Bronchial epithelial cell (primary cell): Measurements from ENCODE around the gene USP13. TPM values are rescaled to one million over a fixed set of nuclear protein-coding genes. Genes with fewer than 3 reads are reported as not detected.

Experiments used
- DNase-seq: peaks from one replicate; pipeline ENCODE4 v3.0.0-alpha.2; 2010; ENCODE audit warnings: low read depth
- FAIRE-seq: peaks from 2 replicates; lab custom pipeline; 2011; peaks lifted over from hg19 to GRCh38; lab: Jason Lieb, UNC
- H3K27me3 ChIP-seq: 2 replicates; pipeline ENCODE4 v1.5.1; 2011; ENCODE audit warnings: low read length; ENCODE audit not compliant: control insufficient read depth, insufficient read depth
- H3K36me3 ChIP-seq: 2 replicates; pipeline ENCODE4 v1.5.1; 2011; ENCODE audit warnings: low read length; ENCODE audit not compliant: control insufficient read depth, insufficient read depth
- H3K4me3 ChIP-seq: 2 replicates; pipeline ENCODE4 v1.5.1; 2011; ENCODE audit warnings: mild to moderate bottlenecking, low read depth, low read length, control low read depth
- CTCF ChIP-seq: IDR thresholded peaks from 2 replicates; pipeline ENCODE4 v1.5.1; 2011; ENCODE audit warnings: mild to moderate bottlenecking, moderate library complexity, low read length, control low read depth, inconsistent platforms; ENCODE audit not compliant: insufficient read depth, severe bottlenecking
- total RNA-seq: library from RNA; depleted of rRNA; stranded (reverse); fragments of >200 nt; gene quantifications from 2 replicates; pipeline ENCODE4 v1.2.1, GENCODE V29; 2014

Gene USP13
- total RNA-seq, 1 donor from 2014 or later = 0.79 TPM

- DNase-seq (no peak), FAIRE-seq (no peak)
- H3K27me3 ChIP-seq = no peaks in the 10 kb centered on the region
- no peak overlapping the region for H3K4me3 ChIP-seq
- H3K36me3 ChIP-seq = peaks cover 4% of the 10 kb centered on the region
- TF ChIP-seq CTCF = no peak
Observed at GRCh38 chr3:179716811-179717210, 64.0 kb downstream of the USP13 start.

GRCh38 chr3:179717219-179717618, 64.4 kb downstream of the USP13 start:
- DNase-seq = no peak
- no peaks in the 10 kb centered on the region for H3K27me3 ChIP-seq
- FAIRE-seq = no peak
- H3K36me3 ChIP-seq = peaks cover 4% of the 10 kb centered on the region
- TF ChIP-seq CTCF = no peak
- H3K4me3 ChIP-seq = no peak overlapping the region

- no peak for TF ChIP-seq CTCF
- no peak for DNase-seq
- H3K27me3 ChIP-seq = no peaks in the 10 kb centered on the region
- H3K36me3 ChIP-seq = peaks cover 4% of the 10 kb centered on the region
- FAIRE-seq = no peak
- no peak overlapping the region for H3K4me3 ChIP-seq
Observed at GRCh38 chr3:179719048-179719734, 66.4 kb downstream of the USP13 start.

GRCh38 chr3:179720196-179720595, 67.4 kb downstream of the USP13 start:
- no peak for TF ChIP-seq CTCF
- Histone ChIP-seq H3K36me3 (peaks cover 4% of the 10 kb centered on the region), H3K27me3 (no peaks in the 10 kb centered on the region), H3K4me3 (no peak overlapping the region)
- FAIRE-seq = no peak
- no peak for DNase-seq

GRCh38 chr3:179723617-179724016, 70.8 kb downstream of the USP13 start:
- no peak for FAIRE-seq
- TF ChIP-seq CTCF = no peak
- H3K27me3 ChIP-seq = no peaks in the 10 kb centered on the region
- peaks cover 4% of the 10 kb centered on the region for H3K36me3 ChIP-seq
- no peak overlapping the region for H3K4me3 ChIP-seq
- no peak for DNase-seq
